ENCODE measurements around the gene SF1. TPM values are rescaled to one million over a fixed set of nuclear protein-coding genes. Genes with fewer than 3 reads are reported as not detected.

Gene SF1
- total and polyA plus RNA-seq, 9 of the 15 experiments (the other 6 are each of a cell fraction or from before 2014, with no cell fraction given), result 13.1 to 334 (median 111) TPM

- TF ChIP-seq, protein P1, sequence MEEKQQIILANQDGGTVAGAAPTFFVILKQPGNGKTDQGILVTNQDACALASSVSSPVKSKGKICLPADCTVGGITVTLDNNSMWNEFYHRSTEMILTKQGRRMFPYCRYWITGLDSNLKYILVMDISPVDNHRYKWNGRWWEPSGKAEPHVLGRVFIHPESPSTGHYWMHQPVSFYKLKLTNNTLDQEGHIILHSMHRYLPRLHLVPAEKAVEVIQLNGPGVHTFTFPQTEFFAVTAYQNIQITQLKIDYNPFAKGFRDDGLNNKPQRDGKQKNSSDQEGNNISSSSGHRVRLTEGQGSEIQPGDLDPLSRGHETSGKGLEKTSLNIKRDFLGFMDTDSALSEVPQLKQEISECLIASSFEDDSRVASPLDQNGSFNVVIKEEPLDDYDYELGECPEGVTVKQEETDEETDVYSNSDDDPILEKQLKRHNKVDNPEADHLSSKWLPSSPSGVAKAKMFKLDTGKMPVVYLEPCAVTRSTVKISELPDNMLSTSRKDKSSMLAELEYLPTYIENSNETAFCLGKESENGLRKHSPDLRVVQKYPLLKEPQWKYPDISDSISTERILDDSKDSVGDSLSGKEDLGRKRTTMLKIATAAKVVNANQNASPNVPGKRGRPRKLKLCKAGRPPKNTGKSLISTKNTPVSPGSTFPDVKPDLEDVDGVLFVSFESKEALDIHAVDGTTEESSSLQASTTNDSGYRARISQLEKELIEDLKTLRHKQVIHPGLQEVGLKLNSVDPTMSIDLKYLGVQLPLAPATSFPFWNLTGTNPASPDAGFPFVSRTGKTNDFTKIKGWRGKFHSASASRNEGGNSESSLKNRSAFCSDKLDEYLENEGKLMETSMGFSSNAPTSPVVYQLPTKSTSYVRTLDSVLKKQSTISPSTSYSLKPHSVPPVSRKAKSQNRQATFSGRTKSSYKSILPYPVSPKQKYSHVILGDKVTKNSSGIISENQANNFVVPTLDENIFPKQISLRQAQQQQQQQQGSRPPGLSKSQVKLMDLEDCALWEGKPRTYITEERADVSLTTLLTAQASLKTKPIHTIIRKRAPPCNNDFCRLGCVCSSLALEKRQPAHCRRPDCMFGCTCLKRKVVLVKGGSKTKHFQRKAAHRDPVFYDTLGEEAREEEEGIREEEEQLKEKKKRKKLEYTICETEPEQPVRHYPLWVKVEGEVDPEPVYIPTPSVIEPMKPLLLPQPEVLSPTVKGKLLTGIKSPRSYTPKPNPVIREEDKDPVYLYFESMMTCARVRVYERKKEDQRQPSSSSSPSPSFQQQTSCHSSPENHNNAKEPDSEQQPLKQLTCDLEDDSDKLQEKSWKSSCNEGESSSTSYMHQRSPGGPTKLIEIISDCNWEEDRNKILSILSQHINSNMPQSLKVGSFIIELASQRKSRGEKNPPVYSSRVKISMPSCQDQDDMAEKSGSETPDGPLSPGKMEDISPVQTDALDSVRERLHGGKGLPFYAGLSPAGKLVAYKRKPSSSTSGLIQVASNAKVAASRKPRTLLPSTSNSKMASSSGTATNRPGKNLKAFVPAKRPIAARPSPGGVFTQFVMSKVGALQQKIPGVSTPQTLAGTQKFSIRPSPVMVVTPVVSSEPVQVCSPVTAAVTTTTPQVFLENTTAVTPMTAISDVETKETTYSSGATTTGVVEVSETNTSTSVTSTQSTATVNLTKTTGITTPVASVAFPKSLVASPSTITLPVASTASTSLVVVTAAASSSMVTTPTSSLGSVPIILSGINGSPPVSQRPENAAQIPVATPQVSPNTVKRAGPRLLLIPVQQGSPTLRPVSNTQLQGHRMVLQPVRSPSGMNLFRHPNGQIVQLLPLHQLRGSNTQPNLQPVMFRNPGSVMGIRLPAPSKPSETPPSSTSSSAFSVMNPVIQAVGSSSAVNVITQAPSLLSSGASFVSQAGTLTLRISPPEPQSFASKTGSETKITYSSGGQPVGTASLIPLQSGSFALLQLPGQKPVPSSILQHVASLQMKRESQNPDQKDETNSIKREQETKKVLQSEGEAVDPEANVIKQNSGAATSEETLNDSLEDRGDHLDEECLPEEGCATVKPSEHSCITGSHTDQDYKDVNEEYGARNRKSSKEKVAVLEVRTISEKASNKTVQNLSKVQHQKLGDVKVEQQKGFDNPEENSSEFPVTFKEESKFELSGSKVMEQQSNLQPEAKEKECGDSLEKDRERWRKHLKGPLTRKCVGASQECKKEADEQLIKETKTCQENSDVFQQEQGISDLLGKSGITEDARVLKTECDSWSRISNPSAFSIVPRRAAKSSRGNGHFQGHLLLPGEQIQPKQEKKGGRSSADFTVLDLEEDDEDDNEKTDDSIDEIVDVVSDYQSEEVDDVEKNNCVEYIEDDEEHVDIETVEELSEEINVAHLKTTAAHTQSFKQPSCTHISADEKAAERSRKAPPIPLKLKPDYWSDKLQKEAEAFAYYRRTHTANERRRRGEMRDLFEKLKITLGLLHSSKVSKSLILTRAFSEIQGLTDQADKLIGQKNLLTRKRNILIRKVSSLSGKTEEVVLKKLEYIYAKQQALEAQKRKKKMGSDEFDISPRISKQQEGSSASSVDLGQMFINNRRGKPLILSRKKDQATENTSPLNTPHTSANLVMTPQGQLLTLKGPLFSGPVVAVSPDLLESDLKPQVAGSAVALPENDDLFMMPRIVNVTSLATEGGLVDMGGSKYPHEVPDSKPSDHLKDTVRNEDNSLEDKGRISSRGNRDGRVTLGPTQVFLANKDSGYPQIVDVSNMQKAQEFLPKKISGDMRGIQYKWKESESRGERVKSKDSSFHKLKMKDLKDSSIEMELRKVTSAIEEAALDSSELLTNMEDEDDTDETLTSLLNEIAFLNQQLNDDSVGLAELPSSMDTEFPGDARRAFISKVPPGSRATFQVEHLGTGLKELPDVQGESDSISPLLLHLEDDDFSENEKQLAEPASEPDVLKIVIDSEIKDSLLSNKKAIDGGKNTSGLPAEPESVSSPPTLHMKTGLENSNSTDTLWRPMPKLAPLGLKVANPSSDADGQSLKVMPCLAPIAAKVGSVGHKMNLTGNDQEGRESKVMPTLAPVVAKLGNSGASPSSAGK (IDR thresholded peaks at IDR 0.05), result no peak
- TF ChIP-seq BDP1 (IDR thresholded peaks at IDR 0.05; ENCODE audit: insufficient read depth, insufficient read length), result no peak
- no peak for TF ChIP-seq BCLAF1 (IDR thresholded peaks at IDR 0.05; ENCODE audit: borderline replicate concordance in 1 of 2, control insufficient read depth in 1 of 2, low read depth in 2 of 2, low read length in 1 of 2)
- no peak for TF ChIP-seq ZNF3 (CRISPR knock-in tag; IDR thresholded peaks at IDR 0.05)
- TF ChIP-seq XRCC4 (IDR thresholded peaks at IDR 0.05; ENCODE audit: extremely low read depth, insufficient read depth, insufficient read length), result no peak
- no peak for TF ChIP-seq STAT5A (IDR thresholded peaks at IDR 0.05; ENCODE audit: borderline replicate concordance, low read length)
- 0 out of 2 replicates have a peak, but pooled peaks have one; percentile 0 for TF ChIP-seq TCF3 (CRISPR knock-in tag; IDR thresholded peaks at IDR 0.05)
- TF ChIP-seq SMARCE1 (IDR thresholded peaks at IDR 0.05), result no peak
- TF ChIP-seq ZNF224 (CRISPR knock-in tag; IDR thresholded peaks at IDR 0.05), result no peak
Measured at GRCh38 chr11:64763526-64764039, 14.8 kb downstream of the SF1 start (continued).

Data from K562 (cell line).